RCC 7860 (cell line): ENCODE data around the gene NFATC2IP.
"Not testable (repeated sequence)": the region's sequence is repeated elsewhere in the genome, so short reads cannot be mapped to it uniquely, and the experiment has no call there.

ENCODE experiments used
- DNase-seq: peaks from one replicate; pipeline ENCODE4 v3.0.0-alpha.2; 2015; ENCODE audit warnings: low spot score
- FAIRE-seq: peaks from 2 replicates; lab custom pipeline; 2012; peaks lifted over from hg19 to GRCh38; lab: Jason Lieb, UNC

The NFATC2IP gene

GRCh38 chr16:28990375-28991040 is 39.8 kb downstream of the NFATC2IP start:
- peak; percentile 28 for DNase-seq
- peak; percentile 47 for FAIRE-seq

GRCh38 chr16:28991687-28992086 is 41.0 kb downstream of the NFATC2IP start:
- FAIRE-seq (no peak), DNase-seq (no peak)

- DNase-seq (no peak), FAIRE-seq (no peak)
Measured at GRCh38 chr16:28992496-28992895, 41.8 kb downstream of the NFATC2IP start.

- FAIRE-seq = no peak
- DNase-seq = no peak
Measured at GRCh38 chr16:28998837-28999236, 48.1 kb downstream of the NFATC2IP start.

- DNase-seq (no peak), FAIRE-seq (no peak)
Measured at GRCh38 chr16:28999577-28999976, 48.8 kb downstream of the NFATC2IP start.

GRCh38 chr16:29000019-29000418 is 49.3 kb downstream of the NFATC2IP start:
- DNase-seq (no peak), FAIRE-seq (no peak)

GRCh38 chr16:29004496-29005139 is 53.9 kb downstream of the NFATC2IP start:
- not testable (repeated sequence) for FAIRE-seq, DNase-seq

- peak; percentile 38 for FAIRE-seq
- peak; percentile 63 for DNase-seq
Measured at GRCh38 chr16:29007730-29008593, 57.2 kb downstream of the NFATC2IP start.

- FAIRE-seq (no peak), DNase-seq (no peak)
Measured at GRCh38 chr16:29009050-29009837, 58.5 kb downstream of the NFATC2IP start.

GRCh38 chr16:29009838-29010166 is 59.1 kb downstream of the NFATC2IP start:
- no peak for DNase-seq
- FAIRE-seq = no peak

GRCh38 chr16:29011112-29011511 is 60.4 kb downstream of the NFATC2IP start:
- FAIRE-seq = no peak
- DNase-seq = no peak

- FAIRE-seq (no peak), DNase-seq (no peak)
Measured at GRCh38 chr16:29011851-29012250, 61.1 kb downstream of the NFATC2IP start.

GRCh38 chr16:29012913-29013553 is 62.3 kb downstream of the NFATC2IP start:
- DNase-seq (no peak), FAIRE-seq (no peak)

GRCh38 chr16:29014561-29015069 is 63.9 kb downstream of the NFATC2IP start:
- FAIRE-seq (no peak), DNase-seq (no peak)
